Measurements from ENCODE around the gene EIF2AK3.

The EIF2AK3 gene

DNA sequence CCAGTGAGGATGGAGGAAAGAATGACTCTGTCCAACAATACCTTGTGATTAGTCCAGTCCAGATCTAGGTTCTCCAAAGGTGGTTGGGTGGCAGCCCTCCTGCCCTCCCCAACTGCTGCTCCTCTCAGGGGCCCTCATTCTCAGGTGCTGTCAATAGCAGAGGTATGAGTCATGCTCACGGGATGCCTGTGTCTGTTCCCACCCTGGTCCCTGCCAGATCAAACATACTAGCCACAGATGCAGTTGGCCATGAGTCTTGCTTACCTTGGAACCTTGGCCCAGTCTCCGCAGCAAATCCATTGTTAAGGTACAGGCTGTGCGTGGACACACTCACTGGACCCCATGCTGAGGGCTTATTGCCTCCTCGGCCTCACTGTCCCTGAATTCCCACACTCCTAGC lies 39.3 kb upstream of the EIF2AK3 start:
- H3K4me3 ChIP-seq (ENCODE audit: low read depth, low read length): no peak overlapping the region
- no peak for TF ChIP-seq CTCF (IDR thresholded peaks at IDR 0.05; ENCODE audit: borderline replicate concordance, insufficient read depth, low read depth, low read length)

GRCh38 chr2:88660622-88661021 lies 33.4 kb upstream of the EIF2AK3 start:
- no peak for TF ChIP-seq CTCF (IDR thresholded peaks at IDR 0.05; ENCODE audit: borderline replicate concordance, insufficient read depth, low read depth, low read length)
- no peak overlapping the region for H3K4me3 ChIP-seq (ENCODE audit: low read depth, low read length)

DNA sequence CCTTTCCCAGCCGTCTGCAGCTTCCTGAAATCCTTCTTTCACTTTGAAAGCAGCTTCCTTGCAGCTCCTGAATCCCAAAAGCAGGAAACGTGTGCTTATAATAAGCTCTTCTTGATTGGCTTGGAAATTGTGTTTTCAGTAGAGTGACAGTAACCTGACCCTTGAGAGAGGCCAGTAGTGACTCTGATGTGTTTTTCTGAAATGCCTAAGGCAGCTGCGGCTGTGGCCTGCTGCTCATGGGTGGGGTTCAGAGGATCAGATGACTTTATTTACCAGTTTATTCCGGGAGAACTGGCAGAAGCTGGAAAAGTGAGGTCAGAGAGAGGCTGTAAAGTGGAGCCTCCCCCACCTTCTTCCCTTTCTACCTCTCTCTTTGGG lies 32.3 kb upstream of the EIF2AK3 start:
- H3K4me3 ChIP-seq (ENCODE audit: low read depth, low read length): no peak overlapping the region
- no peak for TF ChIP-seq CTCF (IDR thresholded peaks at IDR 0.05; ENCODE audit: borderline replicate concordance, insufficient read depth, low read depth, low read length)

DNA sequence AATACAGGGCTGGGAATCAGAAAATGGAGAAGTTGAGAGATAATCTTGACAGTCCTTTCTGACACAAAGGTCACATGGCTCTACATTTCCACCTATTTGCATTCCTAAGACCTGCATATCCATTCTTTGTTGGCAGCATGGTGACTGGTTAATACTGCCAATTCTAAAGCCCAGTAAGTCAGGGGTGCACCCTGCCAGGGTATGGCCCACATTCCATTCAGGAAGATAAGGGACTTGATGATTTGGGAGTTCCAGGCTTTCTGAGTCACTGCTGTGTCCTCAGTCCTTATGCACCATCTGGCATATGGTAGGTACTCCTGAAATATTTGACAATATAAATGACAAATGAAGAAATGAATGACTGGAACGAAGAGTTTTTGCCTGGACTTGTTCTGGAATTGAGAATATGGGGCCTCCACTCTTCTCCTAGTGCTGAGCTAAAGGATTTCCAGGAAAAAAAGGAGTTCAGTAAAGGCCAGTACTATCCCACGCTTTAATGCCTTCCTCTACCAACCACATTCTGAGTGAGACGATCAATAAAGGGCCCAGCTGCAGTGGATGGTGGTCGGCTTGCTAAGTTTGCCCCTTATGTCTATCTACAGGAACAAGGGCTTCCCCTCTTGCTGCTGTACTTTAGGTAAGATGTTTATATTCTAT lies 31.7 kb upstream of the EIF2AK3 start:
- no peak for TF ChIP-seq CTCF (IDR thresholded peaks at IDR 0.05; ENCODE audit: borderline replicate concordance, insufficient read depth, low read depth, low read length)
- no peak overlapping the region for H3K4me3 ChIP-seq (ENCODE audit: low read depth, low read length)

- no peak for TF ChIP-seq CTCF (IDR thresholded peaks at IDR 0.05; ENCODE audit: borderline replicate concordance, insufficient read depth, low read depth, low read length)
- no peak overlapping the region for H3K4me3 ChIP-seq (ENCODE audit: low read depth, low read length)
Measured at GRCh38 chr2:88658326-88658725, 31.1 kb upstream of the EIF2AK3 start.

- H3K4me3 ChIP-seq (ENCODE audit: low read depth, low read length): no peak overlapping the region
- no peak for TF ChIP-seq CTCF (IDR thresholded peaks at IDR 0.05; ENCODE audit: borderline replicate concordance, insufficient read depth, low read depth, low read length)
Measured at GRCh38 chr2:88657131-88657530, 29.9 kb upstream of the EIF2AK3 start.

DNA sequence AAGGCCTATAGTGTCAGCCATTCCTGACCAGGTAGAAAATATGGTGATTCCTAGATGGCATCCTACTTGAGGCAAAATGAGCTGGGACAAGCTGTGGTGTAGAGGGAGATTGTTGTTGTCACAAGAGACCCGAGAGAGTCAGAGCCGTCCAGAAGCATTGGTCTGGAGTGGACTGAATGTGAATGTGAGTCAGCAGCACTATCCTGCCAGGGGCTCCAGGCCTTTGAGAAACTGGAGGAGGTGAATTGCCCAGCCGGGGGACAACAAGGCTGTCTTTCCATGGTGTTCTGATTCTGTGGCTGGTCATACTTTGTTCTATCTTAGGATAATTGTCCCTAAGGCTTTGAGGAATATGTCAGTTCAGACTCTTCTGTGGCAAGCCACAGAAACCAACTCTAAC lies 29.4 kb upstream of the EIF2AK3 start:
- TF ChIP-seq CTCF (IDR thresholded peaks at IDR 0.05; ENCODE audit: borderline replicate concordance, insufficient read depth, low read depth, low read length): no peak
- no peak overlapping the region for H3K4me3 ChIP-seq (ENCODE audit: low read depth, low read length)

Measured in GM12875 (cell line).